CD14-positive monocyte (primary cell): Measurements from ENCODE around the gene PTPRH. TPM values are rescaled to one million over a fixed set of nuclear protein-coding genes. Genes with fewer than 3 reads are reported as not detected.
"Not testable (repeated sequence)": the region's sequence is repeated elsewhere in the genome, so short reads cannot be mapped to it uniquely, and the experiment has no call there.

Experiments used
- DNase-seq, 3 donors: peaks; one replicate each; pipeline ENCODE4 v3.0.0-alpha.2; 2011 to 2022
- H2AFZ ChIP-seq: 2 replicates; pipeline ENCODE4 v1.6.0; 2012; ENCODE audit warnings: mild to moderate bottlenecking, low read depth, low read length, inconsistent platforms; ENCODE audit not compliant: insufficient read depth, poor library complexity, severe bottlenecking
- H3K27ac ChIP-seq, 2 donors: 1 replicate in 1 of 2; 2 replicates in 1 of 2; pipeline ENCODE4 v1.5.1; 2012 to 2013; ENCODE audit warnings: low read length in 2 of 2, control low read depth in 1 of 2, inconsistent platforms in 1 of 2, low read depth in 1 of 2, mild to moderate bottlenecking in 1 of 2
- H3K27me3 ChIP-seq, 2 donors: one replicate each; pipeline versions ENCODE4 v1.6.0 to v1.6.1; 2011 to 2013; ENCODE audit warnings: low read length in 2 of 2; ENCODE audit not compliant: control insufficient read depth in 2 of 2, insufficient read depth in 2 of 2
- H3K36me3 ChIP-seq, 2 donors: replicated peaks in 1 of 2; 1 replicate in 1 of 2; 2 replicates in 1 of 2; pipeline versions ENCODE4 v1.5.1 to v1.6.1; 2012 to 2013; ENCODE audit warnings: low read length in 2 of 2, control low read depth in 1 of 2, inconsistent platforms in 1 of 2, mild to moderate bottlenecking in 1 of 2; ENCODE audit not compliant: insufficient read depth in 2 of 2, control insufficient read depth in 1 of 2
- H3K4me1 ChIP-seq, 2 donors: 1 replicate in 1 of 2; 2 replicates in 1 of 2; pipeline versions ENCODE4 v1.5.1 to v1.6.1; 2012 to 2013; ENCODE audit warnings: low read length in 2 of 2, control low read depth in 1 of 2, inconsistent platforms in 1 of 2, mild to moderate bottlenecking in 1 of 2, moderate library complexity in 1 of 2; ENCODE audit not compliant: insufficient read depth in 2 of 2, control insufficient read depth in 1 of 2
- H3K4me2 ChIP-seq: replicated peaks from 2 replicates; pipeline ENCODE3; 2012; ENCODE audit warnings: low read length, moderate library complexity, mild to moderate bottlenecking; ENCODE audit not compliant: poor library complexity, severe bottlenecking; ENCODE audit errors: extremely low read depth
- H3K4me3 ChIP-seq, 3 experiments: fragments of 200-600 bp in 1 of 3; sonication (generic) in 1 of 3; replicated peaks in 1 of 3; 1 replicate in 2 of 3; 2 replicates in 1 of 3; pipeline ENCODE4 v1.5.1; 2011 to 2013; ENCODE audit warnings: low read length in 3 of 3, mild to moderate bottlenecking in 3 of 3, control low read depth in 2 of 3, low read depth in 2 of 3, inconsistent platforms in 1 of 3, moderate library complexity in 1 of 3
- H3K79me2 ChIP-seq: 2 replicates; pipeline ENCODE4 v1.6.0; 2012; ENCODE audit warnings: mild to moderate bottlenecking, control low read depth, inconsistent platforms, low read length, moderate library complexity; ENCODE audit not compliant: insufficient read depth
- H3K9ac ChIP-seq: 2 replicates; pipeline ENCODE4 v1.6.0; 2017; ENCODE audit warnings: low read length, mild to moderate bottlenecking; ENCODE audit not compliant: insufficient read depth, poor library complexity, severe bottlenecking
- H3K9me3 ChIP-seq, 2 donors: replicated peaks in 1 of 2; 1 replicate in 1 of 2; 2 replicates in 1 of 2; pipeline versions ENCODE4 v1.5.1 to v1.6.1; 2012 to 2013; ENCODE audit warnings: low read length in 2 of 2, control low read depth in 1 of 2; ENCODE audit not compliant: control insufficient read depth in 1 of 2, insufficient read depth in 1 of 2
- H4K20me1 ChIP-seq: 2 replicates; pipeline ENCODE4 v1.6.0; 2012; ENCODE audit warnings: mild to moderate bottlenecking, low read length, control low read depth, moderate library complexity; ENCODE audit not compliant: insufficient read depth
- H3K27ac Mint-ChIP-seq, 7 donors: one replicate each; pipeline ENCODE4 v1.8.0; 2020; ENCODE audit warnings: mild to moderate bottlenecking in 7 of 7, mixed read lengths in 7 of 7, moderate library complexity in 6 of 7, inconsistent platforms in 2 of 7
- H3K27me3 Mint-ChIP-seq, 3 donors: one replicate each; pipeline ENCODE4 v1.8.0; 2021 to 2022; ENCODE audit warnings: low read depth in 3 of 3, mild to moderate bottlenecking in 3 of 3, mixed read lengths in 3 of 3, moderate library complexity in 3 of 3, inconsistent platforms in 1 of 3
- H3K36me3 Mint-ChIP-seq, 2 donors: one replicate each; pipeline ENCODE4 v1.8.0; 2020; ENCODE audit warnings: mixed read lengths in 2 of 2, inconsistent platforms in 1 of 2, mild to moderate bottlenecking in 1 of 2
- H3K4me1 Mint-ChIP-seq: one replicate; pipeline ENCODE4 v1.8.0; 2020; ENCODE audit warnings: mild to moderate bottlenecking, mixed read lengths
- H3K4me3 Mint-ChIP-seq, 2 donors: one replicate each; pipeline ENCODE4 v1.8.0; 2020; ENCODE audit warnings: mild to moderate bottlenecking in 2 of 2, mixed read lengths in 2 of 2, moderate library complexity in 1 of 2
- H3K9me3 Mint-ChIP-seq, 7 donors: one replicate each; pipeline ENCODE4 v1.8.0; 2020 to 2022; ENCODE audit warnings: mixed read lengths in 7 of 7, mild to moderate bottlenecking in 6 of 7, moderate library complexity in 6 of 7, inconsistent platforms in 2 of 7
- CTCF ChIP-seq: fragments of 200-600 bp; IDR thresholded peaks from one replicate; pipeline ENCODE4 v1.8.0; 2022; ENCODE audit warnings: antibody characterized with exemption, mild to moderate bottlenecking
- WGBS: methylation state at CpG from one replicate; pipeline ENCODE4 v1.1.5; 2013; ENCODE audit warnings: missing lambda C conversion rate; ENCODE audit not compliant: insufficient coverage; 5-methylcytosine and 5-hydroxymethylcytosine counted together
- intact Hi-C, 2 donors: fragments of 100-400 bp; cut with micrococcal nuclease; formaldehyde crosslinking; loops; one replicate each; pipeline versions ENCODE4 v1.15.0 to v1.15.1; 2023
- polyA plus RNA-seq, 3 donors: library from polyadenylated mRNA; depleted of rRNA in 1 of 3; unstranded in 2 of 3; stranded (reverse) in 1 of 3; fragments of 300-500 nt in 2 of 3; fragments of >200 nt in 1 of 3; fragmentation: Illumina TruSeq in 2 of 3; gene quantifications; 1 replicate in 2 of 3; 2 replicates in 1 of 3; pipeline ENCODE4 v1.2.3, GENCODE V29; 2012 to 2021

PTPRH gene
- polyA plus RNA-seq, 3 donors, result 0.08 to 0.53 TPM; not detected in 1

GRCh38 chr19:55156202-55157063, 52.9 kb downstream of the PTPRH start:
- no peak overlapping the region for H2AFZ ChIP-seq
- peaks cover 11% of the 10 kb centered on the region for H3K4me1 Mint-ChIP-seq
- no peaks in the 10 kb centered on the region for H3K36me3 ChIP-seq
- H3K9me3 ChIP-seq, result peaks cover 9 to 15% of the 10 kb centered on the region in 2 donors
- H3K9me3 Mint-ChIP-seq, result peaks cover 9 to 29% (median 20%) of the 10 kb centered on the region in 7 donors
- H3K79me2 ChIP-seq, result no peaks in the 10 kb centered on the region
- peak overlapping the region in 1 of 3 experiments; percentile 20 for H3K4me3 ChIP-seq
- peak overlapping the region; percentile 37 to 84 for H3K4me3 Mint-ChIP-seq
- H3K27ac Mint-ChIP-seq, result no peak overlapping the region
- peaks cover 49 to 72% (median 66%) of the 10 kb centered on the region in 3 donors for H3K27me3 Mint-ChIP-seq
- no peak overlapping the region for H3K27ac ChIP-seq
- H3K36me3 Mint-ChIP-seq, result peaks cover 2 to 6% of the 10 kb centered on the region in 2 donors
- peaks cover 12 to 58% of the 10 kb centered on the region in 2 donors for H3K27me3 ChIP-seq
- H3K4me2 ChIP-seq, result peak overlapping the region; percentile 22
- intact Hi-C loops, result no loop called here
- H3K4me1 ChIP-seq, result peaks cover 5 to 17% of the 10 kb centered on the region in 2 donors
- WGBS, result under 1% methylated on average over 36 of the region's 52 CpGs
- H3K9ac ChIP-seq, result no peak overlapping the region
- no peak for TF ChIP-seq CTCF
- no peaks in the 10 kb centered on the region for H4K20me1 ChIP-seq
- DNase-seq, result no peak

GRCh38 chr19:55155784-55156183, 53.5 kb downstream of the PTPRH start:
- H3K27ac Mint-ChIP-seq, H4K20me1 ChIP-seq, H2AFZ ChIP-seq, H3K27ac ChIP-seq, H3K4me2 ChIP-seq, H3K79me2 ChIP-seq, H3K36me3 Mint-ChIP-seq, H3K36me3 ChIP-seq, H3K9ac ChIP-seq, DNase-seq, intact Hi-C loops: not testable (repeated sequence)
- Histone ChIP-seq H3K27me3 (peaks cover 10 to 51% of the 10 kb centered on the region in 2 donors), H3K4me3 (peak overlapping the region in 1 of 3 experiments; percentile 20), H3K4me1 (peaks cover 5 to 17% of the 10 kb centered on the region in 2 donors), H3K9me3 (peaks cover 8 to 18% of the 10 kb centered on the region in 2 donors)
- peak overlapping the region in 1 of 2 donors; percentile 84 for H3K4me3 Mint-ChIP-seq
- 7% methylated on average over 4 of the region's 5 CpGs for WGBS
- peaks cover 11% of the 10 kb centered on the region for H3K4me1 Mint-ChIP-seq
- peaks cover 9 to 29% (median 21%) of the 10 kb centered on the region in 7 donors for H3K9me3 Mint-ChIP-seq
- peaks cover 44 to 68% (median 60%) of the 10 kb centered on the region in 3 donors for H3K27me3 Mint-ChIP-seq
